Parathyroid adenoma (tissue), 2 donors: ENCODE measurements around the gene PRKAB1.

Source experiments
- H2AFZ ChIP-seq: fragments of 300-600 bp; sonication (generic); one replicate; pipeline ENCODE4 v1.7.0; 2017; ENCODE audit warnings: antibody characterized with exemption, mild to moderate bottlenecking
- H3K27ac ChIP-seq: fragments of 300-600 bp; sonication (generic); one replicate; pipeline ENCODE4 v1.7.0; 2017
- H3K27me3 ChIP-seq: fragments of 300-600 bp; sonication (generic); one replicate; pipeline ENCODE4 v1.7.0; 2017; ENCODE audit warnings: low read length; ENCODE audit not compliant: control insufficient read depth, insufficient read depth
- H3K36me3 ChIP-seq: fragments of 300-600 bp; sonication (generic); one replicate; pipeline ENCODE4 v1.7.0; 2017; ENCODE audit warnings: low read length; ENCODE audit not compliant: control insufficient read depth, insufficient read depth
- H3K4me1 ChIP-seq: fragments of 300-600 bp; sonication (generic); one replicate; pipeline ENCODE4 v1.7.0; 2017; ENCODE audit warnings: control low read depth
- H3K4me2 ChIP-seq: fragments of 300-600 bp; sonication (generic); one replicate; pipeline ENCODE4 v1.7.0; 2017; ENCODE audit warnings: low read length
- H3K4me3 ChIP-seq: fragments of 300-600 bp; sonication (generic); one replicate; pipeline ENCODE4 v1.7.0; 2017; ENCODE audit warnings: low read depth, low read length
- H3K79me2 ChIP-seq: fragments of 300-600 bp; sonication (generic); one replicate; pipeline ENCODE4 v1.7.0; 2017; ENCODE audit warnings: control low read depth
- H3K9ac ChIP-seq: fragments of 300-600 bp; sonication (generic); one replicate; pipeline ENCODE4 v1.7.0; 2017; ENCODE audit warnings: mild to moderate bottlenecking
- H3K9me3 ChIP-seq: fragments of 300-600 bp; sonication (generic); one replicate; pipeline ENCODE4 v1.7.0; 2017; ENCODE audit warnings: low read length; ENCODE audit not compliant: control insufficient read depth
- TF ChIP-seq, protein P1 (sequence below): fragments of 300-600 bp; sonication (generic); IDR thresholded peaks from one replicate; pipeline ENCODE4 v1.7.0; 2017; ENCODE audit warnings: antibody characterized with exemption, mild to moderate bottlenecking
- donor health status: primary hyperparathyroidism.

Gene PRKAB1

DNA sequence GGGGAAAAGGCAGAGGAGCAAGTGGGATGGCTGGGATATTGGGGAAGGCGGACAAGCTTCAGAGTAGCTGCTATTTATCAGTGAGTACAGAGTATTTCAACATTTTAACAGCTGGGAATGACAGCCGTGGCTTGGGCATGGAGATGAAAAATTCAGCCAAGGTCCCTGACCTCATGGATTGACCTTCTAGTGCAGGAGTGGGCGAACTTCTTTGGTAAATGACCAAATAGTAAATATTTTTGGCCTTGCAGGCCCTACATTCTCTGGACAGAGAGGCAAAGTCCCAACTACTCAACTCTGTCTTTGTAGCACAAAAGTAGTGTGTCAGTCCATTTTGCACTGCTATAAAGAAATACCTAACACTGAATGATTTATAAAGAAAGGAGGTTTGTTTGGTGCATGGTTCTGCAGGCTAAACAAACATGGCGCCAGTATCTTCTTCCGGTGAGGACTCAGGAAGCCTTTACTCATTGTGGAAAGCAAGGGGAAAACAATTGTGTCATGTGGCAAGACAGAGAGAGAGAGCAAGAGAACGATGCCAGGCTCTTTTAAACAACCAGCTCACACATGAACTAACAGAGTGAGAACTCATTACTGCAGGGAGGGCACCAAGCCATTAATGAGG, 40.8 kb upstream of the PRKAB1 start:
- H3K36me3 ChIP-seq, result no peaks in the 10 kb centered on the region
- no peaks in the 10 kb centered on the region for H3K79me2 ChIP-seq
- H3K4me1 ChIP-seq, result peaks cover 2% of the 10 kb centered on the region
- no peak overlapping the region for H3K4me2 ChIP-seq
- TF ChIP-seq, protein P1, sequence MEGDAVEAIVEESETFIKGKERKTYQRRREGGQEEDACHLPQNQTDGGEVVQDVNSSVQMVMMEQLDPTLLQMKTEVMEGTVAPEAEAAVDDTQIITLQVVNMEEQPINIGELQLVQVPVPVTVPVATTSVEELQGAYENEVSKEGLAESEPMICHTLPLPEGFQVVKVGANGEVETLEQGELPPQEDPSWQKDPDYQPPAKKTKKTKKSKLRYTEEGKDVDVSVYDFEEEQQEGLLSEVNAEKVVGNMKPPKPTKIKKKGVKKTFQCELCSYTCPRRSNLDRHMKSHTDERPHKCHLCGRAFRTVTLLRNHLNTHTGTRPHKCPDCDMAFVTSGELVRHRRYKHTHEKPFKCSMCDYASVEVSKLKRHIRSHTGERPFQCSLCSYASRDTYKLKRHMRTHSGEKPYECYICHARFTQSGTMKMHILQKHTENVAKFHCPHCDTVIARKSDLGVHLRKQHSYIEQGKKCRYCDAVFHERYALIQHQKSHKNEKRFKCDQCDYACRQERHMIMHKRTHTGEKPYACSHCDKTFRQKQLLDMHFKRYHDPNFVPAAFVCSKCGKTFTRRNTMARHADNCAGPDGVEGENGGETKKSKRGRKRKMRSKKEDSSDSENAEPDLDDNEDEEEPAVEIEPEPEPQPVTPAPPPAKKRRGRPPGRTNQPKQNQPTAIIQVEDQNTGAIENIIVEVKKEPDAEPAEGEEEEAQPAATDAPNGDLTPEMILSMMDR, result no peak
- no peaks in the 10 kb centered on the region for H3K9me3 ChIP-seq
- no peak overlapping the region for H3K27ac ChIP-seq
- no peaks in the 10 kb centered on the region for H3K27me3 ChIP-seq
- H3K4me3 ChIP-seq, result no peak overlapping the region
- no peak overlapping the region for H3K9ac ChIP-seq
- no peak overlapping the region for H2AFZ ChIP-seq

DNA sequence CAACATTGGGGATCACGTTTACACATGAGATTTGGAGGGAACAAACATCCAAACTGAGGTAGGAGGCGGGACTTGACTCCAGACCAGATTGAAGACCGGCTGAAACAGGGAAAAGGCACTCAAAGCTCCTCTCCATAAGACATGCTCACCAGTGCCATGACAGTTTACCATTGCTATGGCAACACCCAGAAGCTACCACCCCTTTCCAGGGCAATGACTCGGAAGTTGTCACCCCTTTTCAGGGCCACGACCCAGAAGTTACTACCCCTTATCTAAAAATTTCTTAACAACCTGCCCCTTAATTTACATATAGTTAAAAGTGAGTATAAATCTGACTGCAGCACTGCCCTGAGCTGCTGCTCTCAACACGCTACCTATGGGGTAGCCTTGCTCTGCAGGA, 40.2 kb upstream of the PRKAB1 start:
- H3K27ac ChIP-seq, result no peak overlapping the region
- no peaks in the 10 kb centered on the region for H3K9me3 ChIP-seq
- no peak overlapping the region for H2AFZ ChIP-seq
- no peak overlapping the region for H3K4me2 ChIP-seq
- no peak overlapping the region for H3K9ac ChIP-seq
- H3K27me3 ChIP-seq, result no peaks in the 10 kb centered on the region
- H3K4me3 ChIP-seq, result no peak overlapping the region
- H3K36me3 ChIP-seq, result no peaks in the 10 kb centered on the region
- TF ChIP-seq, protein P1, result no peak
- H3K79me2 ChIP-seq, result no peaks in the 10 kb centered on the region
- H3K4me1 ChIP-seq, result no peaks in the 10 kb centered on the region

DNA sequence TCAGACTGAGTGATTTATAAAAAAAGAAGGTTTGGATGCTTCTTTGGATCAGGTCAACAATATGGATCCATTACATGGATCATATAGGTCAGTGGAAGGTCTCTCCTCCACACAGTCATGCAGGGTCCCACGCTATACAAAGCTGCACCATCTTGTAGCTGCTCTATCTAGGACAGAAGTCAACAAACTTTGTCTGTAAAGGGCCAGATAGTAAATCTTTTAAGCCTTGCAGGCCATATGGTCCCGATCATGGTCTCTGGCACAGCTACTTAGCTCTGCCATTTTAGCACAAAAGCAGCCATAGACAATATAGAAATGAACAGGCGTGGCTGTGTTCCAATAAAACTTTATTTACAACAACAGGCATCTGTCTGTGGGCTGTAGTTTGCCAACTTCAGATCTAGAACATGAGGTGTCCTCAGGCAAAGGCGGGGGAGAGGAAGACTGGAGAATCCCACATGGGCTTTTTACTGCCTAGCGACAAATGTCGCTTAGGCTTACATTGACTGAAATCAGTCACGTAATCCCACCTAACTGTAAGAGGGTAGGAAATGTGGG, 37.6 kb upstream of the PRKAB1 start:
- H2AFZ ChIP-seq, result no peak overlapping the region
- H3K27me3 ChIP-seq, result no peaks in the 10 kb centered on the region
- no peaks in the 10 kb centered on the region for H3K9me3 ChIP-seq
- H3K79me2 ChIP-seq, result no peaks in the 10 kb centered on the region
- TF ChIP-seq, protein P1, result no peak
- no peaks in the 10 kb centered on the region for H3K36me3 ChIP-seq
- no peak overlapping the region for H3K4me3 ChIP-seq
- H3K27ac ChIP-seq, result no peak overlapping the region
- H3K9ac ChIP-seq, result no peak overlapping the region
- H3K4me1 ChIP-seq, result peaks cover 6% of the 10 kb centered on the region
- no peak overlapping the region for H3K4me2 ChIP-seq

DNA sequence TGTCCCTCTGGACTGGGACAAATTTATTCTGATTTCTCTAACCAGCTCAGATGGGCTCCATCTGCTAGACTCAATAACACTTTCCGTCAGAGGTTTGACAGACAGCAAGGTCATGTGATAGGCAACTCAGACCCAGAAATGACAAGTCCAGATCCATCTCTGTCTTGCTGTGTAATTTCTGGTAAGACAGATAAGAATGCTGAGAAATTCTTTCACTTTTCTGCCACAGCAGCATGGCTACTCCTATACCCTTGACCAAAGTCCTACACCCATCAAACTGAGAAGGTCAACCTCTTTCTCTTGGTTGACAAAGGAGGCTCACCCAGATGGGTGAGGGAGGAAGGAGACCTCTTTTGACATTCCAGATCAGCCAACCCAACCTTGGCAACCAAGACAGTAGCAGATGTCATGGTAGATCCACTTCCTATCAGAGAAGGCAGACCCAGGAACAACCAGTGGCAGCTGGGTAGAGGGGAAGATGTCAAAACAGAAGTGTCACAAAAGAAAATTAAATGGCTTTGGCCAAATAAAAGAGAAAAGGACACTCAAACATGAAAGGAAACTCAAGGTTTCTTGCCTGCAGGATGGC, 36.9 kb upstream of the PRKAB1 start:
- Histone ChIP-seq H3K9me3 (no peaks in the 10 kb centered on the region), H3K4me2 (no peak overlapping the region), H3K27me3 (no peaks in the 10 kb centered on the region), H3K4me3 (no peak overlapping the region), H2AFZ (no peak overlapping the region), H3K79me2 (no peaks in the 10 kb centered on the region), H3K36me3 (no peaks in the 10 kb centered on the region), H3K27ac (no peak overlapping the region), H3K4me1 (peaks cover 14% of the 10 kb centered on the region), H3K9ac (no peak overlapping the region)
- TF ChIP-seq, protein P1, result no peak
